Measurements from ENCODE around the gene CETN3. TPM values are rescaled to one million over a fixed set of nuclear protein-coding genes. Genes with fewer than 3 reads are reported as not detected.

CETN3 gene
- total RNA-seq, 1 donor from 2014 or later = 22.5 TPM

GRCh38 chr5:90395005-90395404, 14.6 kb downstream of the CETN3 start:
- H3K27me3 ChIP-seq (ENCODE audit: low read depth) = no peaks in the 10 kb centered on the region
- no peak overlapping the region for H3K27ac ChIP-seq
- no peaks in the 10 kb centered on the region for H3K4me1 ChIP-seq
- no peaks in the 10 kb centered on the region for H3K9me3 ChIP-seq
- DNase-seq (no peak), ATAC-seq (no peak)
- TF ChIP-seq CTCF (IDR thresholded peaks at IDR 0.05) = no peak
- no peak overlapping the region for H3K4me3 ChIP-seq
- intact Hi-C loops (cut with DNase I) = no loop called here
- H3K36me3 ChIP-seq = peaks cover 23% of the 10 kb centered on the region

- Histone ChIP-seq H3K4me3 (no peak overlapping the region), H3K27ac (no peak overlapping the region), H3K9me3 (no peaks in the 10 kb centered on the region), H3K36me3 (no peaks in the 10 kb centered on the region), H3K4me1 (no peaks in the 10 kb centered on the region), H3K27me3 (ENCODE audit: low read depth) (no peaks in the 10 kb centered on the region)
- no peak for TF ChIP-seq CTCF (IDR thresholded peaks at IDR 0.05)
- no peak for ATAC-seq
- intact Hi-C loops (cut with DNase I) = no loop called here
- DNase-seq = no peak
Observed at GRCh38 chr5:90390928-90391327, 18.6 kb downstream of the CETN3 start.

- Histone ChIP-seq H3K36me3 (no peaks in the 10 kb centered on the region), H3K9me3 (no peaks in the 10 kb centered on the region), H3K4me3 (no peak overlapping the region), H3K27ac (no peak overlapping the region), H3K4me1 (no peaks in the 10 kb centered on the region), H3K27me3 (ENCODE audit: low read depth) (no peaks in the 10 kb centered on the region)
- intact Hi-C loops (cut with DNase I) = no loop called here
- TF ChIP-seq CTCF (IDR thresholded peaks at IDR 0.05) = no peak
- DNase-seq (no peak), ATAC-seq (no peak)
Observed at GRCh38 chr5:90390326-90390725, 19.2 kb downstream of the CETN3 start.

GRCh38 chr5:90387508-90387907, 22.0 kb downstream of the CETN3 start:
- DNase-seq = no peak

GRCh38 chr5:90386099-90386710, 23.4 kb downstream of the CETN3 start:
- Histone ChIP-seq H3K27me3 (ENCODE audit: low read depth) (peaks cover 3% of the 10 kb centered on the region), H3K36me3 (no peaks in the 10 kb centered on the region), H3K4me3 (no peak overlapping the region), H3K9me3 (no peaks in the 10 kb centered on the region), H3K4me1 (no peaks in the 10 kb centered on the region), H3K27ac (no peak overlapping the region)
- intact Hi-C loops (cut with DNase I) = no loop called here
- TF ChIP-seq CTCF (IDR thresholded peaks at IDR 0.05) = peak; percentile 48
- no peak for ATAC-seq
- DNase-seq = no peak

More at GRCh38 chr5:90387508-90387907, 22.0 kb downstream of the CETN3 start:
- H3K4me1 ChIP-seq = no peaks in the 10 kb centered on the region
- no peak for TF ChIP-seq CTCF (IDR thresholded peaks at IDR 0.05)
- H3K4me3 ChIP-seq = no peak overlapping the region
- H3K27me3 ChIP-seq (ENCODE audit: low read depth) = peaks cover 3% of the 10 kb centered on the region
- H3K36me3 ChIP-seq = no peaks in the 10 kb centered on the region
- no peak overlapping the region for H3K27ac ChIP-seq
- H3K9me3 ChIP-seq = no peaks in the 10 kb centered on the region
- no peak for ATAC-seq
- intact Hi-C loops (cut with DNase I) = no loop called here

All from lower lobe of right lung (tissue), 2 donors.